ENCODE measurements around the gene NELL1. TPM values are rescaled to one million over a fixed set of nuclear protein-coding genes. Genes with fewer than 3 reads are reported as not detected.

NELL1 gene
- total RNA-seq, 2 experiments from 2014 or later: not detected

GRCh38 chr11:20644360-20644759 lies 25.0 kb upstream of the NELL1 start:
- H3K4me1 Mint-ChIP-seq: no peaks in the 10 kb centered on the region
- POLR2A ChIA-PET: no interaction called here
- DNase-seq: no peak
- H3K27ac Mint-ChIP-seq: no peak overlapping the region
- no peaks in the 10 kb centered on the region for H3K36me3 Mint-ChIP-seq
- no peaks in the 10 kb centered on the region for H3K9me3 Mint-ChIP-seq
- H3K27me3 Mint-ChIP-seq: peaks cover 4% of the 10 kb centered on the region
- no peak for ATAC-seq (ENCODE audit: low read depth)
- H3K4me3 Mint-ChIP-seq: no peak overlapping the region

- H3K4me3 Mint-ChIP-seq: no peak overlapping the region
- POLR2A ChIA-PET: no interaction called here
- ATAC-seq (ENCODE audit: low read depth): no peak
These were observed 21.3 kb upstream of the NELL1 start for GRCh38 chr11:20647976-20648565.

GRCh38 chr11:20652150-20652806 lies 17.1 kb upstream of the NELL1 start:
- DNase-seq (no peak), ATAC-seq (ENCODE audit: low read depth) (no peak)
- peaks cover 19% of the 10 kb centered on the region for H3K27me3 Mint-ChIP-seq
- no peaks in the 10 kb centered on the region for H3K36me3 Mint-ChIP-seq
- no peak overlapping the region for H3K27ac Mint-ChIP-seq
- H3K9me3 Mint-ChIP-seq: no peaks in the 10 kb centered on the region
- no peaks in the 10 kb centered on the region for H3K4me1 Mint-ChIP-seq
- no peak overlapping the region for H3K4me3 Mint-ChIP-seq
- POLR2A ChIA-PET: no interaction called here

More at GRCh38 chr11:20647976-20648565, 21.3 kb upstream of the NELL1 start:
- no peaks in the 10 kb centered on the region for H3K4me1 Mint-ChIP-seq
- no peak for DNase-seq
- H3K27me3 Mint-ChIP-seq: peaks cover 8% of the 10 kb centered on the region
- no peaks in the 10 kb centered on the region for H3K9me3 Mint-ChIP-seq
- no peaks in the 10 kb centered on the region for H3K36me3 Mint-ChIP-seq
- H3K27ac Mint-ChIP-seq: no peak overlapping the region

GRCh38 chr11:20654038-20654437 lies 15.3 kb upstream of the NELL1 start:
- POLR2A ChIA-PET: no interaction called here
- ATAC-seq (ENCODE audit: low read depth): no peak
- DNase-seq: no peak
- no peak overlapping the region for H3K27ac Mint-ChIP-seq
- H3K9me3 Mint-ChIP-seq: no peaks in the 10 kb centered on the region
- no peaks in the 10 kb centered on the region for H3K4me1 Mint-ChIP-seq
- H3K4me3 Mint-ChIP-seq: no peak overlapping the region
- no peaks in the 10 kb centered on the region for H3K36me3 Mint-ChIP-seq
- H3K27me3 Mint-ChIP-seq: peaks cover 20% of the 10 kb centered on the region

GRCh38 chr11:20656901-20657300 lies 12.5 kb upstream of the NELL1 start:
- ATAC-seq (ENCODE audit: low read depth) (no peak), DNase-seq (no peak)
- Mint-ChIP-seq H3K9me3 (peaks cover 1% of the 10 kb centered on the region), H3K4me1 (no peaks in the 10 kb centered on the region), H3K27ac (no peak overlapping the region), H3K27me3 (peaks cover 25% of the 10 kb centered on the region), H3K4me3 (no peak overlapping the region), H3K36me3 (no peaks in the 10 kb centered on the region)
- POLR2A ChIA-PET: no interaction called here

GRCh38 chr11:20658135-20658534 lies 11.3 kb upstream of the NELL1 start:
- Mint-ChIP-seq H3K4me3 (no peak overlapping the region), H3K36me3 (no peaks in the 10 kb centered on the region)
- POLR2A ChIA-PET: no interaction called here

GRCh38 chr11:20661445-20661844 lies 7.9 kb upstream of the NELL1 start:
- peaks cover 1% of the 10 kb centered on the region for H3K9me3 Mint-ChIP-seq
- H3K36me3 Mint-ChIP-seq: no peaks in the 10 kb centered on the region
- ATAC-seq (ENCODE audit: low read depth) (no peak), DNase-seq (no peak)
- H3K27ac Mint-ChIP-seq: no peak overlapping the region
- POLR2A ChIA-PET: no interaction called here
- no peak overlapping the region for H3K4me3 Mint-ChIP-seq
- H3K4me1 Mint-ChIP-seq: no peaks in the 10 kb centered on the region
- H3K27me3 Mint-ChIP-seq: peaks cover 23% of the 10 kb centered on the region

More at GRCh38 chr11:20658135-20658534, 11.3 kb upstream of the NELL1 start:
- DNase-seq: no peak
- H3K4me1 Mint-ChIP-seq: no peaks in the 10 kb centered on the region
- peaks cover 22% of the 10 kb centered on the region for H3K27me3 Mint-ChIP-seq
- no peak for ATAC-seq (ENCODE audit: low read depth)
- H3K27ac Mint-ChIP-seq: no peak overlapping the region
- peaks cover 1% of the 10 kb centered on the region for H3K9me3 Mint-ChIP-seq

GRCh38 chr11:20661850-20662249 lies 7.5 kb upstream of the NELL1 start:
- no peak for ATAC-seq (ENCODE audit: low read depth)
- no peaks in the 10 kb centered on the region for H3K36me3 Mint-ChIP-seq
- H3K9me3 Mint-ChIP-seq: peaks cover 1% of the 10 kb centered on the region
- H3K4me3 Mint-ChIP-seq: no peak overlapping the region
- no peak for DNase-seq
- H3K27ac Mint-ChIP-seq: no peak overlapping the region
- H3K27me3 Mint-ChIP-seq: peaks cover 25% of the 10 kb centered on the region
- no peaks in the 10 kb centered on the region for H3K4me1 Mint-ChIP-seq
- POLR2A ChIA-PET: no interaction called here

- Mint-ChIP-seq H3K9me3 (no peaks in the 10 kb centered on the region), H3K27me3 (peaks cover 70% of the 10 kb centered on the region), H3K36me3 (no peaks in the 10 kb centered on the region), H3K4me3 (no peak overlapping the region), H3K4me1 (peaks cover 10% of the 10 kb centered on the region), H3K27ac (no peak overlapping the region)
- POLR2A ChIA-PET: no interaction called here
- DNase-seq (no peak), ATAC-seq (ENCODE audit: low read depth) (no peak)
These were observed 1.1 kb upstream of the NELL1 start for GRCh38 chr11:20668131-20668809.

GRCh38 chr11:20669820-20670684 lies 666 bp downstream of the NELL1 start:
- no peak for ATAC-seq (ENCODE audit: low read depth)
- POLR2A ChIA-PET: no interaction called here

GRCh38 chr11:20670932-20671403 lies 1.6 kb downstream of the NELL1 start:
- no peaks in the 10 kb centered on the region for H3K9me3 Mint-ChIP-seq
- no peak overlapping the region for H3K27ac Mint-ChIP-seq
- POLR2A ChIA-PET: no interaction called here
- no peak for DNase-seq
- H3K4me3 Mint-ChIP-seq: no peak overlapping the region
- peaks cover 10% of the 10 kb centered on the region for H3K4me1 Mint-ChIP-seq
- peaks cover 65% of the 10 kb centered on the region for H3K27me3 Mint-ChIP-seq
- no peak for ATAC-seq (ENCODE audit: low read depth)
- no peaks in the 10 kb centered on the region for H3K36me3 Mint-ChIP-seq

More at GRCh38 chr11:20669820-20670684, 666 bp downstream of the NELL1 start:
- Mint-ChIP-seq H3K36me3 (no peaks in the 10 kb centered on the region), H3K27me3 (peaks cover 72% of the 10 kb centered on the region), H3K27ac (no peak overlapping the region), H3K9me3 (no peaks in the 10 kb centered on the region), H3K4me3 (no peak overlapping the region), H3K4me1 (peaks cover 10% of the 10 kb centered on the region)
- no peak for DNase-seq

GRCh38 chr11:20671856-20672546 lies 2.6 kb downstream of the NELL1 start:
- Mint-ChIP-seq H3K36me3 (no peaks in the 10 kb centered on the region), H3K4me3 (no peak overlapping the region), H3K4me1 (peaks cover 10% of the 10 kb centered on the region), H3K27ac (no peak overlapping the region), H3K27me3 (peaks cover 58% of the 10 kb centered on the region), H3K9me3 (no peaks in the 10 kb centered on the region)
- DNase-seq (no peak), ATAC-seq (ENCODE audit: low read depth) (no peak)
- POLR2A ChIA-PET: no interaction called here

- H3K4me3 Mint-ChIP-seq: no peak overlapping the region
- no peaks in the 10 kb centered on the region for H3K9me3 Mint-ChIP-seq
- H3K27ac Mint-ChIP-seq: no peak overlapping the region
- POLR2A ChIA-PET: no interaction called here
- no peaks in the 10 kb centered on the region for H3K36me3 Mint-ChIP-seq
- peaks cover 52% of the 10 kb centered on the region for H3K27me3 Mint-ChIP-seq
- DNase-seq (no peak), ATAC-seq (ENCODE audit: low read depth) (no peak)
- H3K4me1 Mint-ChIP-seq: peaks cover 10% of the 10 kb centered on the region
These were observed 3.2 kb downstream of the NELL1 start for GRCh38 chr11:20672575-20672974.
